ENCODE results near the gene SCUBE3.

SCUBE3 gene

GRCh38 chr6:35220711-35221110, 7.0 kb downstream of the SCUBE3 start:
- DNase-seq (ENCODE audit: low read depth): no peak
- H3K4me3 ChIP-seq (ENCODE audit: low read depth, low read length): no peak overlapping the region
- TF ChIP-seq, protein P1, sequence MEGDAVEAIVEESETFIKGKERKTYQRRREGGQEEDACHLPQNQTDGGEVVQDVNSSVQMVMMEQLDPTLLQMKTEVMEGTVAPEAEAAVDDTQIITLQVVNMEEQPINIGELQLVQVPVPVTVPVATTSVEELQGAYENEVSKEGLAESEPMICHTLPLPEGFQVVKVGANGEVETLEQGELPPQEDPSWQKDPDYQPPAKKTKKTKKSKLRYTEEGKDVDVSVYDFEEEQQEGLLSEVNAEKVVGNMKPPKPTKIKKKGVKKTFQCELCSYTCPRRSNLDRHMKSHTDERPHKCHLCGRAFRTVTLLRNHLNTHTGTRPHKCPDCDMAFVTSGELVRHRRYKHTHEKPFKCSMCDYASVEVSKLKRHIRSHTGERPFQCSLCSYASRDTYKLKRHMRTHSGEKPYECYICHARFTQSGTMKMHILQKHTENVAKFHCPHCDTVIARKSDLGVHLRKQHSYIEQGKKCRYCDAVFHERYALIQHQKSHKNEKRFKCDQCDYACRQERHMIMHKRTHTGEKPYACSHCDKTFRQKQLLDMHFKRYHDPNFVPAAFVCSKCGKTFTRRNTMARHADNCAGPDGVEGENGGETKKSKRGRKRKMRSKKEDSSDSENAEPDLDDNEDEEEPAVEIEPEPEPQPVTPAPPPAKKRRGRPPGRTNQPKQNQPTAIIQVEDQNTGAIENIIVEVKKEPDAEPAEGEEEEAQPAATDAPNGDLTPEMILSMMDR (IDR thresholded peaks at IDR 0.05; ENCODE audit: control insufficient read depth, extremely low read depth, insufficient read depth): no peak

DNA sequence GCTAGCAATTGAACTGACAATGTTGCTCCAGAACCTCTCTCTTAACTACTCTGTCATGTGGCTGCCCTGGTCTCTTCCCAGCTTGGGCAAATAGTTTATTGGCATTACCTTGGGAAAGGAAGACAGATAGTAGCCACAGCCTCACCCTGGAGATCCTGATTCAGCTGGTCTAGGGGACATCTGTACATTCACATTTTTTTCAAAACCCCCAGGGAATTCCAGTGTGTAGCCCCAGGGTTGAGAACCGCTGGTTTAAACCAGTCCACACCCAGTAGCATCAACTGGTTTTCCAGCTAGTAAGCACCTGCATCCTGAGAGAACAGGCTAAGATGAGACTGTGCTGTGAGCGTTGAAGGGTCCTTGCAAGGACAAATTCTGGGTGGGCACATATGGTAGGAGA, 9.6 kb downstream of the SCUBE3 start:
- TF ChIP-seq, protein P1 (IDR thresholded peaks at IDR 0.05; ENCODE audit: control insufficient read depth, extremely low read depth, insufficient read depth): no peak
- H3K4me3 ChIP-seq (ENCODE audit: low read depth, low read length): no peak overlapping the region
- no peak for DNase-seq (ENCODE audit: low read depth)

- no peak overlapping the region for H3K4me3 ChIP-seq (ENCODE audit: low read depth, low read length)
- no peak for DNase-seq (ENCODE audit: low read depth)
- TF ChIP-seq, protein P1 (IDR thresholded peaks at IDR 0.05; ENCODE audit: control insufficient read depth, extremely low read depth, insufficient read depth): no peak
Measured at GRCh38 chr6:35224720-35225119, 11.0 kb downstream of the SCUBE3 start.

- no peak overlapping the region for H3K4me3 ChIP-seq (ENCODE audit: low read depth, low read length)
- no peak for DNase-seq (ENCODE audit: low read depth)
- TF ChIP-seq, protein P1 (IDR thresholded peaks at IDR 0.05; ENCODE audit: control insufficient read depth, extremely low read depth, insufficient read depth): no peak
Measured at GRCh38 chr6:35228481-35228880, 14.7 kb downstream of the SCUBE3 start.

GRCh38 chr6:35229304-35229703, 15.5 kb downstream of the SCUBE3 start:
- TF ChIP-seq, protein P1 (IDR thresholded peaks at IDR 0.05; ENCODE audit: control insufficient read depth, extremely low read depth, insufficient read depth): no peak
- DNase-seq (ENCODE audit: low read depth): no peak
- no peak overlapping the region for H3K4me3 ChIP-seq (ENCODE audit: low read depth, low read length)

DNA sequence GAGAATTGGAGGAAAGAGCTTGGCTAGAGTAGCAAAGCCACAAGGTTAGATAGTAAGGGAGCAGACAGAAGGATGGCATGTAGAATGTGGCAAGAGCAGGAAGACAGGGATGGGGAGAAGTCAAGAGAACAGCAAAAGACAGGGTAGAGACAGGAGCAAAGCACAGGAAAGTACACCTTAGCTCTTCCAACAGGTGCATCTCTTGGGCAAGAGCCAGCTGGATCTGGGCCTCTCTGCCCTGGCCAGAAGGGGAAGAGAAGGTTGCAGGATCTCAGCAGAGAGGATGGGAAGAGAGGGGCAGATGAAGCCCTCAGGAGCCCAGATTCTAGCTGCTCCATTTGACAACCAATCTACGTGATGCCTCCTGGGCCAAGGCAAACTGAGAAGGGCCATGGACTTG, 16.7 kb downstream of the SCUBE3 start:
- no peak overlapping the region for H3K4me3 ChIP-seq (ENCODE audit: low read depth, low read length)
- TF ChIP-seq, protein P1 (IDR thresholded peaks at IDR 0.05; ENCODE audit: control insufficient read depth, extremely low read depth, insufficient read depth): no peak
- peak; percentile 56 for DNase-seq (ENCODE audit: low read depth)

GRCh38 chr6:35230950-35231349, 17.2 kb downstream of the SCUBE3 start:
- no peak overlapping the region for H3K4me3 ChIP-seq (ENCODE audit: low read depth, low read length)
- DNase-seq (ENCODE audit: low read depth): peak; percentile 17
- TF ChIP-seq, protein P1 (IDR thresholded peaks at IDR 0.05; ENCODE audit: control insufficient read depth, extremely low read depth, insufficient read depth): no peak

Data from LNCaP clone FGC (cell line).